CD4-positive, alpha-beta T cell treated with Interleukin-12 subunit alpha and Interleukin-12 subunit beta, for 1 hour (primary cell): ENCODE measurements around the gene EIF4E3.
A peak's percentile ranks its signal among the peaks of the same experiment; 100 is the strongest.

ENCODE experiments used
- DNase-seq: peaks from one replicate; pipeline ENCODE4 v3.0.0-alpha.2; 2020

The EIF4E3 gene

DNA sequence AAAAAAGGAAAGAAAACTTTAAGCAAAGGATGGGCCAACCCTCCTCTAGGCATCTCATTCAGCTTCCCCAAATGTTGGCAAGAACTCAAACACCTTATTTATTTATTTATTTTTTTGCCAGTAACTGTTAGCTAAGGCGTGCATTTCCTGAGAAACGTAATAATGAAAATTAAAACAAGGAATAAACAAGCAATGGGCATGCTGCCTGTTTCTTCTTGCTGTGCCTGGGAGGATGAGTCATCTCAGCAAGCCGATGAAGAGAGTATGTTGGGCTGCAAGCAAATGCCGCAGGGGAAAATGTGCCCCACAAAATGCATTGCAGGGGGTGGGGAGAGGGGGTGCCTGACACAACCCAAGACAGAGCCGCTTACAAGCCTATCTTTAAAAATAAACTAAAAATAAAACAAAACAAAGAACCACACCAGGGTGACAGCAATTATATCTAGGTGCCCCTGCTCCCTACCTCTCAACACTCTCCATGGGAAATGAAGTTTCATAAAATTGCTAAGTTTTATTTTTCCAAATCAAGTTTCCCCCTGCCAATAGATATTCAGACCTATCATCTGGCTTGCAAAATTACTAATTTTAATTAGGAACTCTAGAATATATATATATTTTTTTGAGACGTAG, 40.3 kb downstream of the EIF4E3 start:
- DNase-seq, result no peak

DNA sequence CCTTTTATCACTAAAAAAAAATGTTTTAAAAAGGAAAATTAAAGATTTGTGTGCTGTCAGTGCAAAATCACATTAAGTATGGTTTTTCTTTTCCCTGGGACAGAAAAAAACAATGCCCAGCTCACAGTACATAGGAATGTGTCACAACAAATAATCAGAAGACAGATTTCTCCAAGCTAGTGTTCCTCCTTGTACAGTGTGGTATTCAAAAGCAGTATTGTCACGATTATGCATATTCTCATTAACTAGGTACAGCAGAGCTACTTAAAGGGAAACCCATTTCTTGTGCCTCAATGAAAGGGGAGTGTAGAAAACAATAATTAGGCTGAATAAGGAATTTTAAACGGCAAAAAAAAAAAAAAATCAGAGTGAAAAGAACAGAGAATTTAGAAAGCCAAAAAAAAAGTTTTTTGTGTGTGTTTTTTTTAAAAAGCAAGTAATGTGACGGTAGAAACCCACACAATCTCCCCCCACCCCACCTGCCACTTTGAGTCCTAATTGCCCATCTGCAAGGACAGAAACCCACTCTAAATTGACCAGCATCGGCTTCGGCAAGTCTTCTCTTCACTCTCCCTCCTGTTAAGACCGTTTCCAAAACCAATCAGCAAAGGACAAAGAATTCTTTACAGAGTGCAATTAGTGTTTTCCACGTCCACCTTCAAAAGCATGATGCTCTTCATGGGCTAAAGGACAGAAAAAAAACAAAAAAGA, 41.0 kb downstream of the EIF4E3 start:
- no peak for DNase-seq

- peak; percentile 9 for DNase-seq
Measured at GRCh38 chr3:71681224-71681668, 44.0 kb downstream of the EIF4E3 start.

DNA sequence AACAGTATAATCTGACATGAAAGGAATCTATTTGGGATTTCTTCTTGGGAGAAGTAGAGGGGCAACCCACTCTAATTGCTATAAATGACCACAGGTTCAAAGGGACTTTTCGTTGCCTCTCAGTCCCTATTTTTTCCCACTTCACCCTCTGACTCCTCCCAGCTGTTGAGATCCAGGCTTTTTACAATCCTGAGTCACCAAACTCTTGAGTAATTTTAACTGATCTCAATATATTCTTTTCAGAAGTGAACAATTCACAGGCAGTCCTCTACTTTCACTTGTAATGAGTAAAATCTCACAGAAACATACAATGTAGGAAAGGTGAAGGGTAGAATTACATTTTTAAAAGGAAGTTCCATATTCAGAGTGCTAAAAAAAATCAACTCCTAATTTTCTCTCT, 44.6 kb downstream of the EIF4E3 start:
- no peak for DNase-seq

- no peak for DNase-seq
Measured at GRCh38 chr3:71676931-71677330, 48.3 kb downstream of the EIF4E3 start.

- no peak for DNase-seq
Measured at GRCh38 chr3:71673486-71673885, 51.7 kb downstream of the EIF4E3 start.

DNA sequence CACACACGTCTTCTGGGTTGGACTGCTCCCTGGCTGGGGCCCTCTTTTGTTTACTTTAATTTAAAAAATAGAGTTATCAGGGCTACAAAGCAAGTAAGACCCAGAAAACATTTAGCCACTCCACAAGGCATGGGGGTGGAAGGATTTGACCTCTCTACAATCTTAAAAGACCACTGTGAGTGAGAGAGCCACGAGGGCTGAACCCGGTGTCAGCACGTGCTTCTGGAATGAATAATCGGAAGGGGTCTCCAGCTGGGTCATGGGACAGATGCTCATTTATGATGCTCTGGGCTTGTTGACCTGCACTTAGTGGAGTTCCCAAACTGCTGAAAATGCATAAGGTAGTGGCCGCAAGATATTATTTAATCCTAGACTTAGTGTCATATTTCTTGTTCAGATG, 52.4 kb downstream of the EIF4E3 start:
- no peak for DNase-seq

GRCh38 chr3:71672340-71672739, 52.9 kb downstream of the EIF4E3 start:
- no peak for DNase-seq

GRCh38 chr3:71671216-71671845, 53.9 kb downstream of the EIF4E3 start:
- no peak for DNase-seq

DNA sequence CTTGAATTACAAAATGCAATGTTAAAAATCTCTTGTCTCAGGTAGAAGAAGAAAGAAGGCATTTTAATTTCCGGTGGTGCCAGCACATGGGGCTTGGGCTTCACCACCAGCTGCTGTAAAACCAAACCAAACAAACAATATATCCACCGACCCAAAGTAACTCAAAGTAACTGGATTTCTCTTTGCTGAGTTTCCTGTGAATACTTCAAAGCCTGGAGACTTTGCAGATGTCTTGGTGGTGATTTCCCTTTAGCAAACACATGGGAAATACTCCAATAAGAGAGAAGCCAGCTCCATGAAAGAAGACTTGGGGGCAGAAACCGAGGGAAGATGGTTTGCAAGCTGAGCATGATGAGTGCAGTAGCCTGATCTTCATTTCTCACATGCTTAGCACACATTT, 62.6 kb downstream of the EIF4E3 start:
- no peak for DNase-seq

- no peak for DNase-seq
Measured at GRCh38 chr3:71662056-71662455, 63.1 kb downstream of the EIF4E3 start.

- no peak for DNase-seq
Measured at GRCh38 chr3:71659864-71660591, 65.2 kb downstream of the EIF4E3 start.

DNA sequence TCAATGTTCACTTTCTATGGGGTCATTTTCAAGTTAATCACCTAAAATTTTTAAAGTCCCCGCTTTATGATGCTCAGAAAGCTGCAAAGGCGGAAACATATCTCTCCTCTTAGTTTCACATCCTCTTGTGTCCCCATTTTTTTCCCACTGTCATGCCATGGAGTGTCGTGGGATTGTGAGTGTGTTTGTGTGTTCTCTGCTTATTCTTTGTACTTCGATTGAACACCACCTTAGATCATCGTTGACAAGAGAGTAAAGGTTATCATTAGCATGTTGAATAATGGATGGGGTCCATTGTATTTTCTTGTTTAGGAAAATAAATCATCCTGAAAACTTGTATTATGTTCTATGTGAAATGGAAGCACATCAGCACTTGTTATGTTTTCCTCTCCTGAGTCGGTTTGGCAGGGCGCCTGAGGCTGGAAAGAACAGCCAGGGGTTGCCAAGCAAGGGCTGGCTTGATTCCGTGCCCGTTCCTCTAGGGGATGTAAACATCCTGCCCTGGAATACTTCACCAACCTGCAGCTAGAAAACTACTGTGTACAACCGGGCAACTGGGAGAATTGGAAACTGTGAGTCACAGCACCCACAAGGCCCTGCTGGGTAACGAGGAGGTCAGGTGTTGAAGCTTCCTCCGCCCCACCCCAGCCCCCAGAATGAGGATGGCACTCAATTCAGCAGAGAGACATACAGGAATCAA, 67.2 kb downstream of the EIF4E3 start:
- DNase-seq, result no peak

DNA sequence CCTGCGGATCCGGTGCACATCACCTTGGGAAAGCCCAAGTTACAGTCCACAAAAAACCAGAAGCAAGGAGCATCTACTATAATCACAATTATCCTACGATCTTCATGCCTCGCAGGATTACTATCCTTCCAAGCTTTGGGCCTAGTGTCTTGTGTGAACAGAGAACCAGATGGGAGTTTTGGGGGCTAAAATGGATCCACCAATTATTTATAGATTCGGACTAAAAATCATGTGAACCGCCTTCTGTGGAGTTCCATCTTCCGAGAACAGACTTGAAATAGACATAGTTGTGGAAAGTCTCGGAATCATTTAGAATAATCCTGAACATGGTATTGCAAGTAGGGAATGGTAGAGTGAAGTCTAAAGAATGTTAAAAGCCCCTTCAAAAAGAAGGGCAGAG, 70.1 kb downstream of the EIF4E3 start:
- no peak for DNase-seq

GRCh38 chr3:71653414-71653807, 71.8 kb downstream of the EIF4E3 start:
- DNase-seq, result no peak

DNA sequence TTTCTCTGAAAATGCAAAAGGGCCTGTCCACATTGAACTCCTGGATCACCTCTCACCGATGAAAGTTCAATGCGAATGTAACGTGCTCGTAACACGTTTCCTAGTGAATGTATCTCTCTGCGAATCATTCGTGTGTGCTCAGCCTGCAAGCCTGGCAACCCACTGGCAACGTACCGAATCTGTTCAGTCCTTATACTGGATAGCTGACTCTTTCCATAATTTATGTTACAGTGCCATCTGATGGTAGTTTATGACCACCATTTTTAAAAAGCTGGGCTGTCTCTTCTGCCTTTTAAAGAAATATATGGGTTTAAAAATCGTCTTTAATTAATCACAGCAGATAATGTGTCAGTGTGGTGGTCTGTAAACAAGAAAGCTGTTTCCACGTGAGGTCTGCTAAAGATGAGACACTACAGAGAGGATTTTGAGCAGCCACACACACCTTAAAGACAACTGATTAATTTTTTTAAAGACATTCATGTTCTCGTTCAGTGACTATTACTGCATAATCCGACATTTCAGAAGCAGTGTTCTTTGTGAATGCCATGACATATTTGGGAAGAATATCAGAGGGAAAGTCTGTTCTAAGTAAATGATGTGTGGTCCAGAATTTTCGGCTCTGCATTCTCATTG, 72.3 kb downstream of the EIF4E3 start:
- DNase-seq, result peak; percentile 11

DNA sequence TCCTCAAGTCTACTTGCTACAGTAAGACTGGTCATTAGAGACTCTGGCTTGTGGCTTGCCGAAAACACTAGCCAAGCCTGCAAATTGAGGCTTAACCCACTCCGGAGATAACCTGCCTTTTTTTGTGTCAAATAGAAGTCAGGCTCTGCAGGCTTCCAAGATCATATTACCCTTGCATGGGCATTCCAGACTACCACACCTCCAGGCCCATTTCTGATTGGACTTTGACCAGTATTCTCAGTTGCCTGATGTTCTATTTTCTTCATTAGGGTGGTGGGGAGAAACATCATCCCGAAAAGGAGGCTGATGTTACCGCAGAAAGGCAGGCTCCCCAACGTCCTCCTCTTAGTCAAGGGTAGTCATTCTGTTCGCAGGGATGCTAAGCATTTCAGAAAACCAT, 73.6 kb downstream of the EIF4E3 start:
- no peak for DNase-seq

DNA sequence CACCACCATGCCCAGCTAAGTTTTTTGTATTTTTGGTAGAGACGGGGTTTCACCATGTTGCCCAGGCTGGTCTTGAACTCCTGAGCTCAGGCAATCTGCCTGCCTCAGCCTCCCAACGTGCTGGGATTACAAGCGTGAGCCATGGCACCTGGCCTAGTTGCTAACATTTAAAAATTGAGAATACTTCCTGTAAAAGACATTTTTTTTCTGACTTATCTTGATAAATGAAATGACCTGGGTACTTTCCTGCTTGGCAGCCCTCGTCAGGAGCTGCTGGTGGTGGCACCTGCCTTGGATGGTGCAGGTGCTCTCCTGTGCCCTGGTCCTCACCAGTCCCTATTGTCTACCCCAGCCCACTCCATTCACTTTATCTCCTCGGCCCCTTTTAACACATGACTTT, 74.8 kb downstream of the EIF4E3 start:
- no peak for DNase-seq

- no peak for DNase-seq
Measured at GRCh38 chr3:71649757-71650156, 75.4 kb downstream of the EIF4E3 start.

GRCh38 chr3:71647751-71648150, 77.5 kb downstream of the EIF4E3 start:
- no peak for DNase-seq

GRCh38 chr3:71646971-71647370, 78.2 kb downstream of the EIF4E3 start:
- no peak for DNase-seq

- DNase-seq, result no peak
Measured at GRCh38 chr3:71645140-71645539, 80.1 kb downstream of the EIF4E3 start.

GRCh38 chr3:71641674-71642073, 83.5 kb downstream of the EIF4E3 start:
- no peak for DNase-seq
